IPS DF 4.7 (cell line): ENCODE results near the gene NADK.
"Not testable (repeated sequence)": the region's sequence is repeated elsewhere in the genome, so short reads cannot be mapped to it uniquely, and the experiment has no call there.

Experiments used
- DNase-seq: peaks from one replicate; pipeline ENCODE4 v3.0.0-alpha.2; 2013; ENCODE audit warnings: low spot score; ENCODE audit errors: extremely low read depth

The NADK gene

GRCh38 chr1:1707241-1707640, 71.0 kb downstream of the NADK start:
- not testable (repeated sequence) for DNase-seq

- not testable (repeated sequence) for DNase-seq
These were observed 72.6 kb downstream of the NADK start for GRCh38 chr1:1705623-1706022.

GRCh38 chr1:1704284-1704957, 73.8 kb downstream of the NADK start:
- not testable (repeated sequence) for DNase-seq

- no peak for DNase-seq
These were observed 74.5 kb downstream of the NADK start for GRCh38 chr1:1703796-1704195.

GRCh38 chr1:1702506-1702905, 75.8 kb downstream of the NADK start:
- not testable (repeated sequence) for DNase-seq
